CD4-positive, CD25-positive, alpha-beta regulatory T cell (primary cell): Measurements from ENCODE around the gene LRRFIP1. TPM values are rescaled to one million over a fixed set of nuclear protein-coding genes. Genes with fewer than 3 reads are reported as not detected.
"Not testable (repeated sequence)": the region's sequence is repeated elsewhere in the genome, so short reads cannot be mapped to it uniquely, and the experiment has no call there.

Source experiments
- ATAC-seq, 2 donors: fragments of 150-1000 bp; cut with Tn5 transposase; one replicate each; pipeline ENCODE4 v1.10.0; 2021; ENCODE audit warnings: low read depth in 2 of 2, moderate number of reproducible peaks in 2 of 2, moderate library complexity in 1 of 2
- DNase-seq, 3 donors: peaks; one replicate each; pipeline versions ENCODE4 v3.0.0 to v3.0.0-alpha.2; 2012 to 2022; ENCODE audit warnings: mixed read lengths in 1 of 3
- H3K27ac ChIP-seq: one replicate; pipeline ENCODE4 v1.7.0; 2013; ENCODE audit warnings: mild to moderate bottlenecking, low read length; ENCODE audit not compliant: insufficient read depth, poor library complexity, severe bottlenecking
- H3K27me3 ChIP-seq: one replicate; pipeline ENCODE4 v1.7.0; 2013; ENCODE audit warnings: low read length; ENCODE audit not compliant: control insufficient read depth, insufficient read depth
- H3K36me3 ChIP-seq: one replicate; pipeline ENCODE4 v1.7.0; 2013; ENCODE audit warnings: mild to moderate bottlenecking, low read length, moderate library complexity; ENCODE audit not compliant: control insufficient read depth, insufficient read depth
- H3K4me1 ChIP-seq: 2 replicates; pipeline ENCODE4 v1.7.0; 2013; ENCODE audit warnings: mild to moderate bottlenecking, low read length; ENCODE audit not compliant: insufficient read depth, control insufficient read depth, poor library complexity, severe bottlenecking
- H3K4me3 ChIP-seq: one replicate; pipeline ENCODE4 v1.7.0; 2013; ENCODE audit warnings: low read depth, mild to moderate bottlenecking, low read length, moderate library complexity
- H3K9me3 ChIP-seq, 2 experiments: 1 replicate in 1 of 2; 2 replicates in 1 of 2; pipeline ENCODE4 v1.7.0; 2013; ENCODE audit warnings: low read length in 2 of 2, mild to moderate bottlenecking in 1 of 2, moderate library complexity in 1 of 2; ENCODE audit not compliant: control insufficient read depth in 2 of 2
- H3K27ac Mint-ChIP-seq, 3 donors: one replicate each; pipeline ENCODE4 v1.8.0; 2020 to 2022; ENCODE audit warnings: mild to moderate bottlenecking in 3 of 3, mixed read lengths in 3 of 3, moderate library complexity in 2 of 3
- H3K27me3 Mint-ChIP-seq: one replicate; pipeline ENCODE4 v1.8.0; 2022; ENCODE audit warnings: mild to moderate bottlenecking, mixed read lengths
- H3K36me3 Mint-ChIP-seq: one replicate; pipeline ENCODE4 v1.8.0; 2020; ENCODE audit warnings: mixed read lengths
- H3K4me1 Mint-ChIP-seq, 4 donors: one replicate each; pipeline ENCODE4 v1.8.0; 2020 to 2022; ENCODE audit warnings: mixed read lengths in 4 of 4, mild to moderate bottlenecking in 1 of 4
- H3K4me3 Mint-ChIP-seq, 4 donors: one replicate each; pipeline ENCODE4 v1.8.0; 2020 to 2022; ENCODE audit warnings: mild to moderate bottlenecking in 4 of 4, mixed read lengths in 4 of 4, moderate library complexity in 3 of 4
- H3K9me3 Mint-ChIP-seq, 7 donors: one replicate each; pipeline ENCODE4 v1.8.0; 2020 to 2022; ENCODE audit warnings: mixed read lengths in 7 of 7, mild to moderate bottlenecking in 3 of 7, moderate library complexity in 2 of 7
- polyA plus RNA-seq, 4 donors: library from polyadenylated mRNA; unstranded; fragments of 300-500 nt; fragmentation: Illumina TruSeq; gene quantifications; one replicate each; pipeline ENCODE4 v1.2.3, GENCODE V29; 2021
- total RNA-seq: library from RNA; stranded (reverse); gene quantifications from one replicate; pipeline ENCODE4 v1.2.3, GENCODE V29; 2022

The LRRFIP1 gene
- total and polyA plus RNA-seq, 5 donors from 2014 or later = 69.4 to 183 (median 80.3) TPM

- no peaks in the 10 kb centered on the region for H3K36me3 ChIP-seq
- H3K27ac Mint-ChIP-seq = peak overlapping the region; percentile 50 to 90 (median 57)
- ATAC-seq = no peak
- peaks cover 17% of the 10 kb centered on the region for H3K4me1 ChIP-seq
- H3K9me3 Mint-ChIP-seq = no peaks in the 10 kb centered on the region
- no peaks in the 10 kb centered on the region for H3K36me3 Mint-ChIP-seq
- H3K27me3 Mint-ChIP-seq = peaks cover 10% of the 10 kb centered on the region
- no peak overlapping the region for H3K27ac ChIP-seq
- H3K27me3 ChIP-seq = no peaks in the 10 kb centered on the region
- no peak overlapping the region for H3K4me3 Mint-ChIP-seq
- no peak overlapping the region for H3K4me3 ChIP-seq
- peaks cover 5 to 27% (median 13%) of the 10 kb centered on the region in 4 donors for H3K4me1 Mint-ChIP-seq
- no peaks in the 10 kb centered on the region for H3K9me3 ChIP-seq
- DNase-seq = no peak
Measured at GRCh38 chr2:237604960-237605359, 22.4 kb upstream of the LRRFIP1 start.

- not testable (repeated sequence) for H3K4me3 Mint-ChIP-seq, H3K36me3 Mint-ChIP-seq, H3K9me3 ChIP-seq, H3K27ac Mint-ChIP-seq, ATAC-seq, H3K4me3 ChIP-seq, H3K27ac ChIP-seq, H3K9me3 Mint-ChIP-seq, H3K36me3 ChIP-seq, H3K27me3 ChIP-seq, DNase-seq
- H3K4me1 ChIP-seq = peaks cover 17% of the 10 kb centered on the region
- H3K4me1 Mint-ChIP-seq = peaks cover 5 to 28% (median 13%) of the 10 kb centered on the region in 4 donors
- peaks cover 16% of the 10 kb centered on the region for H3K27me3 Mint-ChIP-seq
Measured at GRCh38 chr2:237606522-237606921, 20.9 kb upstream of the LRRFIP1 start.

- peaks cover 11% of the 10 kb centered on the region for H3K4me1 ChIP-seq
- no peaks in the 10 kb centered on the region for H3K27me3 ChIP-seq
- peaks cover 0 to 20% (median 5%) of the 10 kb centered on the region in 4 donors for H3K4me1 Mint-ChIP-seq
- H3K27me3 Mint-ChIP-seq = peaks cover 24% of the 10 kb centered on the region
- no peaks in the 10 kb centered on the region for H3K36me3 Mint-ChIP-seq
- peaks cover 0 to 1% (median 0%) of the 10 kb centered on the region in 7 donors for H3K9me3 Mint-ChIP-seq
- no peak overlapping the region for H3K4me3 ChIP-seq
- DNase-seq (no peak), ATAC-seq (no peak)
- no peak overlapping the region for H3K27ac Mint-ChIP-seq
- no peak overlapping the region for H3K4me3 Mint-ChIP-seq
- no peaks in the 10 kb centered on the region for H3K36me3 ChIP-seq
- H3K9me3 ChIP-seq = no peaks in the 10 kb centered on the region
- no peak overlapping the region for H3K27ac ChIP-seq
Measured at GRCh38 chr2:237612527-237613357, 14.6 kb upstream of the LRRFIP1 start.

- Histone ChIP-seq H3K4me1 (peaks cover 11% of the 10 kb centered on the region), H3K27me3 (no peaks in the 10 kb centered on the region), H3K27ac (no peak overlapping the region), H3K4me3 (no peak overlapping the region), H3K9me3 (no peaks in the 10 kb centered on the region), H3K36me3 (no peaks in the 10 kb centered on the region)
- Mint-ChIP-seq H3K36me3 (no peaks in the 10 kb centered on the region), H3K27ac (no peak overlapping the region), H3K9me3 (peaks cover 0 to 1% (median 0%) of the 10 kb centered on the region in 7 donors), H3K4me3 (no peak overlapping the region), H3K27me3 (peaks cover 18% of the 10 kb centered on the region), H3K4me1 (peaks cover 0 to 22% (median 5%) of the 10 kb centered on the region in 4 donors)
- ATAC-seq (no peak), DNase-seq (no peak)
Measured at GRCh38 chr2:237613679-237614078, 13.7 kb upstream of the LRRFIP1 start.

- H3K27ac Mint-ChIP-seq = peak overlapping the region in 2 of 3 donors; percentile 6 to 31
- Histone ChIP-seq H3K27ac (no peak overlapping the region), H3K36me3 (no peaks in the 10 kb centered on the region), H3K27me3 (no peaks in the 10 kb centered on the region), H3K4me3 (no peak overlapping the region), H3K9me3 (no peaks in the 10 kb centered on the region), H3K4me1 (peaks cover 11% of the 10 kb centered on the region)
- H3K4me3 Mint-ChIP-seq = no peak overlapping the region
- H3K36me3 Mint-ChIP-seq = no peaks in the 10 kb centered on the region
- peaks cover 0 to 1% (median 0%) of the 10 kb centered on the region in 7 donors for H3K9me3 Mint-ChIP-seq
- ATAC-seq = no peak
- no peak for DNase-seq
- peaks cover 0 to 22% (median 5%) of the 10 kb centered on the region in 4 donors for H3K4me1 Mint-ChIP-seq
- peaks cover 16% of the 10 kb centered on the region for H3K27me3 Mint-ChIP-seq
Measured at GRCh38 chr2:237614151-237614720, 13.2 kb upstream of the LRRFIP1 start.

- no peak overlapping the region for H3K27ac Mint-ChIP-seq
- Histone ChIP-seq H3K9me3 (no peaks in the 10 kb centered on the region), H3K27ac (no peak overlapping the region), H3K27me3 (no peaks in the 10 kb centered on the region), H3K36me3 (no peaks in the 10 kb centered on the region), H3K4me1 (peaks cover 11% of the 10 kb centered on the region), H3K4me3 (no peak overlapping the region)
- peaks cover 0 to 1% (median 0%) of the 10 kb centered on the region in 7 donors for H3K9me3 Mint-ChIP-seq
- H3K4me3 Mint-ChIP-seq = no peak overlapping the region
- no peaks in the 10 kb centered on the region for H3K36me3 Mint-ChIP-seq
- H3K27me3 Mint-ChIP-seq = peaks cover 12% of the 10 kb centered on the region
- ATAC-seq (no peak), DNase-seq (no peak)
- peaks cover 0 to 20% (median 5%) of the 10 kb centered on the region in 4 donors for H3K4me1 Mint-ChIP-seq
Measured at GRCh38 chr2:237615631-237616249, 11.6 kb upstream of the LRRFIP1 start.

GRCh38 chr2:237616373-237616733 lies 11.0 kb upstream of the LRRFIP1 start:
- DNase-seq = no peak
- H3K27me3 ChIP-seq = no peaks in the 10 kb centered on the region
- no peaks in the 10 kb centered on the region for H3K36me3 ChIP-seq
- Mint-ChIP-seq H3K27ac (peak overlapping the region in 1 of 3 donors; percentile 14), H3K4me1 (peaks cover 0 to 20% (median 5%) of the 10 kb centered on the region in 4 donors), H3K36me3 (no peaks in the 10 kb centered on the region), H3K9me3 (peaks cover 0 to 1% (median 0%) of the 10 kb centered on the region in 7 donors), H3K4me3 (no peak overlapping the region), H3K27me3 (peaks cover 13% of the 10 kb centered on the region)
- ATAC-seq = no peak
- H3K4me3 ChIP-seq = no peak overlapping the region
- H3K27ac ChIP-seq = no peak overlapping the region
- peaks cover 11% of the 10 kb centered on the region for H3K4me1 ChIP-seq
- no peaks in the 10 kb centered on the region for H3K9me3 ChIP-seq
